Suprapubic skin (tissue), 3 donors: ENCODE results near the gene PMEPA1.

ENCODE experiments used
- POLR2A ChIP-seq, 2 donors: fragments of 450-650 bp; IDR thresholded peaks; one replicate each; pipeline ENCODE4 v1.6.1; 2017; ENCODE audit warnings: antibody characterized with exemption in 2 of 2, mild to moderate bottlenecking in 2 of 2, moderate library complexity in 2 of 2
- TF ChIP-seq, protein P1 (sequence below), 2 donors: fragments of 200-600 bp in 1 of 2; fragments of 450-650 bp in 1 of 2; sonication (generic) in 1 of 2; IDR thresholded peaks; one replicate each; pipeline ENCODE4 v1.5.1; 2016 to 2019; ENCODE audit warnings: antibody characterized with exemption in 2 of 2, mild to moderate bottlenecking in 1 of 2, moderate library complexity in 1 of 2

DNA sequence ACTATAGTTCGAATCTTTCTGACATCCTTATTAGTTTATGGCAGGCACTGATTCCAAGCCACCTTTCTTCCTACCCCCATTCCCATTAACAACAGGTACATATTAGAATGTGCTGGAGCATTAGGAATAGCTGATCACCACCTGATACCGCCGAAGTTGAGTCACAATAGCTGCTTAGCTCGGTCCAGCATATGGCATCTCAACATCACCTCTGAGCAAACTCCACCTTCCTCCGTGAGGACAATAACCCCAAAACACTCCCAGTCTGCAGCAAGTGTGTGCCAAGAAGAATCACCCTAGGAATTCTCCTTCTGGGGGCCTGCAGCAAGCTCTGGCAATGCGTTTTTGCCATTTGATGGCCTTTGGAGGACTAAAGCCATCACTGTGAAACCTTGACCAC, 8.7 kb downstream of the PMEPA1 start:
- TF ChIP-seq POLR2A (IDR thresholded peaks at IDR 0.05) = no peak
- TF ChIP-seq, protein P1, sequence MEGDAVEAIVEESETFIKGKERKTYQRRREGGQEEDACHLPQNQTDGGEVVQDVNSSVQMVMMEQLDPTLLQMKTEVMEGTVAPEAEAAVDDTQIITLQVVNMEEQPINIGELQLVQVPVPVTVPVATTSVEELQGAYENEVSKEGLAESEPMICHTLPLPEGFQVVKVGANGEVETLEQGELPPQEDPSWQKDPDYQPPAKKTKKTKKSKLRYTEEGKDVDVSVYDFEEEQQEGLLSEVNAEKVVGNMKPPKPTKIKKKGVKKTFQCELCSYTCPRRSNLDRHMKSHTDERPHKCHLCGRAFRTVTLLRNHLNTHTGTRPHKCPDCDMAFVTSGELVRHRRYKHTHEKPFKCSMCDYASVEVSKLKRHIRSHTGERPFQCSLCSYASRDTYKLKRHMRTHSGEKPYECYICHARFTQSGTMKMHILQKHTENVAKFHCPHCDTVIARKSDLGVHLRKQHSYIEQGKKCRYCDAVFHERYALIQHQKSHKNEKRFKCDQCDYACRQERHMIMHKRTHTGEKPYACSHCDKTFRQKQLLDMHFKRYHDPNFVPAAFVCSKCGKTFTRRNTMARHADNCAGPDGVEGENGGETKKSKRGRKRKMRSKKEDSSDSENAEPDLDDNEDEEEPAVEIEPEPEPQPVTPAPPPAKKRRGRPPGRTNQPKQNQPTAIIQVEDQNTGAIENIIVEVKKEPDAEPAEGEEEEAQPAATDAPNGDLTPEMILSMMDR (IDR thresholded peaks at IDR 0.05) = no peak
